ENCODE data around the gene LRIF1.

LRIF1 gene

GRCh38 chr1:110928904-110929303 lies 34.8 kb downstream of the LRIF1 start:
- no peak for DNase-seq (ENCODE audit: low read depth)
- no peak for TF ChIP-seq CTCF (IDR thresholded peaks at IDR 0.05; ENCODE audit: control insufficient read depth, insufficient read depth, low read depth, low read length, missing control alignments)
- no peak overlapping the region for H3K4me3 ChIP-seq (ENCODE audit: control insufficient read depth, low read depth, low read length)

GRCh38 chr1:110928191-110928590 lies 35.5 kb downstream of the LRIF1 start:
- no peak for TF ChIP-seq CTCF (IDR thresholded peaks at IDR 0.05; ENCODE audit: control insufficient read depth, insufficient read depth, low read depth, low read length, missing control alignments)
- no peak overlapping the region for H3K4me3 ChIP-seq (ENCODE audit: control insufficient read depth, low read depth, low read length)
- DNase-seq (ENCODE audit: low read depth) = no peak

GRCh38 chr1:110927484-110928075 lies 36.1 kb downstream of the LRIF1 start:
- no peak for TF ChIP-seq CTCF (IDR thresholded peaks at IDR 0.05; ENCODE audit: control insufficient read depth, insufficient read depth, low read depth, low read length, missing control alignments)
- DNase-seq (ENCODE audit: low read depth) = no peak
- no peak overlapping the region for H3K4me3 ChIP-seq (ENCODE audit: control insufficient read depth, low read depth, low read length)

- no peak for DNase-seq (ENCODE audit: low read depth)
- no peak for TF ChIP-seq CTCF (IDR thresholded peaks at IDR 0.05; ENCODE audit: control insufficient read depth, insufficient read depth, low read depth, low read length, missing control alignments)
- no peak overlapping the region for H3K4me3 ChIP-seq (ENCODE audit: control insufficient read depth, low read depth, low read length)
These were observed 41.8 kb downstream of the LRIF1 start for GRCh38 chr1:110921953-110922352.

GRCh38 chr1:110918016-110918415 lies 45.7 kb downstream of the LRIF1 start:
- no peak overlapping the region for H3K4me3 ChIP-seq (ENCODE audit: control insufficient read depth, low read depth, low read length)
- DNase-seq (ENCODE audit: low read depth) = no peak
- TF ChIP-seq CTCF (IDR thresholded peaks at IDR 0.05; ENCODE audit: control insufficient read depth, insufficient read depth, low read depth, low read length, missing control alignments) = no peak

GRCh38 chr1:110916669-110917306 lies 46.9 kb downstream of the LRIF1 start:
- DNase-seq (ENCODE audit: low read depth) = no peak
- TF ChIP-seq CTCF (IDR thresholded peaks at IDR 0.05; ENCODE audit: control insufficient read depth, insufficient read depth, low read depth, low read length, missing control alignments) = no peak
- no peak overlapping the region; the same call in 1 of the 2 replicates for H3K4me3 ChIP-seq (ENCODE audit: control insufficient read depth, low read depth, low read length)
